A673 (cell line): Measurements from ENCODE around the gene CLTA. TPM values are rescaled to one million over a fixed set of nuclear protein-coding genes. Genes with fewer than 3 reads are reported as not detected.

Experiments
- BruUV-seq: library from RNA; stranded (reverse); fragments of 400-500 nt; replicated peaks from 2 replicates; lab custom pipeline; 2021; lab: Mats Ljungman, UMichigan
- CTCF ChIA-PET: fragments of 300-600 bp; sonication (Branson Sonifier 250); formaldehyde crosslinking; loops from one replicate; lab custom pipeline; 2022; ENCODE audit warnings: antibody characterized with exemption; lab: Charles Lee
- POLR2A ChIA-PET: fragments of 300-600 bp; sonication (Branson Sonifier 250); formaldehyde crosslinking; loops from one replicate; lab custom pipeline; 2022; ENCODE audit warnings: antibody characterized with exemption; ENCODE audit not compliant: low non-redundant PET; lab: Charles Lee
- DNase-seq: peaks from one replicate; pipeline ENCODE4 v3.0.0-alpha.2; 2015; ENCODE audit warnings: low spot score
- H3K27ac ChIP-seq: fragments of 200-600 bp; sonication (generic); 2 replicates; pipeline ENCODE4 v1.5.1; 2016; ENCODE audit warnings: mixed run types, low read depth, mild to moderate bottlenecking, mixed read lengths, antibody characterized with exemption, low read length; ENCODE audit not compliant: poor library complexity, severe bottlenecking
- H3K27me3 ChIP-seq: fragments of 200-600 bp; sonication (generic); replicated peaks from 2 replicates; pipeline ENCODE4 v1.6.1; 2017; ENCODE audit warnings: mixed run types, low read depth, mild to moderate bottlenecking, mixed read lengths, antibody characterized with exemption, low read length; ENCODE audit not compliant: insufficient read depth, poor library complexity
- H3K36me3 ChIP-seq: fragments of 200-600 bp; sonication (generic); 2 replicates; pipeline ENCODE4 v1.6.1; 2016; ENCODE audit warnings: mixed run types, mild to moderate bottlenecking, mixed read lengths, antibody characterized with exemption, low read length; ENCODE audit not compliant: insufficient read depth, poor library complexity, severe bottlenecking
- H3K4me1 ChIP-seq: fragments of 200-600 bp; sonication (generic); 2 replicates; pipeline ENCODE4 v1.6.1; 2017; ENCODE audit warnings: mixed run types, mild to moderate bottlenecking, mixed read lengths, antibody characterized with exemption, low read length; ENCODE audit not compliant: insufficient read depth, poor library complexity, severe bottlenecking
- H3K4me3 ChIP-seq: fragments of 200-600 bp; sonication (generic); 2 replicates; pipeline ENCODE4 v1.5.1; 2016; ENCODE audit warnings: low read depth, mixed run types, mild to moderate bottlenecking, mixed read lengths, low read length; ENCODE audit not compliant: poor library complexity, severe bottlenecking
- H3K9me3 ChIP-seq: fragments of 200-600 bp; sonication (generic); 2 replicates; pipeline ENCODE4 v1.6.1; 2016; ENCODE audit warnings: mixed run types, low read depth, mild to moderate bottlenecking, mixed read lengths, antibody characterized with exemption, low read length; ENCODE audit not compliant: poor library complexity, severe bottlenecking
- EZH2 ChIP-seq: fragments of 200-600 bp; sonication (generic); IDR thresholded peaks from 2 replicates; pipeline ENCODE4 v1.6.1; 2017; ENCODE audit warnings: borderline replicate concordance, low read depth, mild to moderate bottlenecking, mixed read lengths, antibody characterized with exemption, low read length; ENCODE audit not compliant: poor library complexity, severe bottlenecking
- intact Hi-C: fragments of 100-400 bp; cut with micrococcal nuclease; formaldehyde crosslinking; loops from one replicate; pipeline ENCODE4 v1.10.0; 2022; ENCODE audit not compliant: unreplicated experiment
- total RNA-seq: library from RNA; stranded (reverse); gene quantifications from 2 replicates; pipeline ENCODE4 v1.2.3, GENCODE V29; 2021
- TF ChIP-seq, protein P1 (sequence below): fragments of 300-800, 200-600 bp; sonication (generic); conservative IDR thresholded peaks from 2 replicates; pipeline ENCODE4 v1.5.1; 2017; ENCODE audit warnings: low read depth, mild to moderate bottlenecking, antibody characterized with exemption, low read length, moderate library complexity, mixed read lengths

CLTA gene
- total RNA-seq, 1 experiment from 2014 or later: 226 TPM

DNA sequence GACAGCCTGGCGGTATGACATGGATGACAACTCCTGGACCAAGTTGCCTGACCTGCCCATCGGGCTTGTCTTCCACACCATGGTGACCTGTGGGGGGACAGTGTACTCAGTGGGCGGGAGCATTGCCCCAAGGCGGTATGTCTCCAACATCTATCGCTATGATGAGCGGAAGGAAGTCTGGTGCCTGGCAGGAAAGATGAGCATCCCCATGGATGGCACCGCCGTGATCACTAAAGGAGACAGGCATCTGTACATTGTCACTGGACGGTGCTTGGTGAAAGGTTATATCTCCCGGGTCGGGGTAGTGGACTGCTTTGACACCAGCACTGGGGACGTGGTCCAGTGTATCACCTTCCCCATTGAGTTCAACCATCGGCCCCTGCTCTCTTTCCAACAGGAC, 20.2 kb upstream of the CLTA start:
- ChIA-PET CTCF (no interaction called here), POLR2A (no interaction called here)
- intact Hi-C loops: no loop called here
- Histone ChIP-seq H3K9me3 (no peaks in the 10 kb centered on the region), H3K36me3 (no peaks in the 10 kb centered on the region), H3K27ac (no peak overlapping the region), H3K4me3 (no peak overlapping the region), H3K4me1 (no peaks in the 10 kb centered on the region), H3K27me3 (no peaks in the 10 kb centered on the region)
- TF ChIP-seq, protein P1, sequence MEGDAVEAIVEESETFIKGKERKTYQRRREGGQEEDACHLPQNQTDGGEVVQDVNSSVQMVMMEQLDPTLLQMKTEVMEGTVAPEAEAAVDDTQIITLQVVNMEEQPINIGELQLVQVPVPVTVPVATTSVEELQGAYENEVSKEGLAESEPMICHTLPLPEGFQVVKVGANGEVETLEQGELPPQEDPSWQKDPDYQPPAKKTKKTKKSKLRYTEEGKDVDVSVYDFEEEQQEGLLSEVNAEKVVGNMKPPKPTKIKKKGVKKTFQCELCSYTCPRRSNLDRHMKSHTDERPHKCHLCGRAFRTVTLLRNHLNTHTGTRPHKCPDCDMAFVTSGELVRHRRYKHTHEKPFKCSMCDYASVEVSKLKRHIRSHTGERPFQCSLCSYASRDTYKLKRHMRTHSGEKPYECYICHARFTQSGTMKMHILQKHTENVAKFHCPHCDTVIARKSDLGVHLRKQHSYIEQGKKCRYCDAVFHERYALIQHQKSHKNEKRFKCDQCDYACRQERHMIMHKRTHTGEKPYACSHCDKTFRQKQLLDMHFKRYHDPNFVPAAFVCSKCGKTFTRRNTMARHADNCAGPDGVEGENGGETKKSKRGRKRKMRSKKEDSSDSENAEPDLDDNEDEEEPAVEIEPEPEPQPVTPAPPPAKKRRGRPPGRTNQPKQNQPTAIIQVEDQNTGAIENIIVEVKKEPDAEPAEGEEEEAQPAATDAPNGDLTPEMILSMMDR: no peak
- no peak for TF ChIP-seq EZH2
- BruUV-seq: no TSS peak
- DNase-seq: no peak

DNA sequence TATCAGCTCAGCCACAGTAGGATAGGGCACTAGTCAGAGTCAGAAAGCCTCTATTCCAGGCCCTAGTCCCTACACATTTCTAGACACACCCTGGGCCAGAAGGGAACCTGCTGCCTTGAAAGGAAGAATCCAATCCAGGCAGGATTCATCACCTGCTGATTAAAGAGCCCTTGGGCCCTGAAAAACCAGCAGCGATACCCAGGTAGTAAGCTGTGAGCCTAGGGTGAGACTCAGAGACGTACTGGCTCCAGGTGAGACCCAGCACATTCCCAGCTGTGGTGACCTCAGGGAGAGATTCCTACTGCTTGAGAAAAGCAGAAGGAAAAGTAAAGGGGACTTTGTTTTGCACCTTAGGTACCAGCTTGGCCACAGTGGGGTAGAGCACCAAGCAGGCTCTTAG, 16.9 kb upstream of the CLTA start:
- no peak for TF ChIP-seq EZH2
- TF ChIP-seq, protein P1: no peak
- intact Hi-C loops: no loop called here
- POLR2A ChIA-PET: interaction anchor here (0.5 kb wide), 1 partner anchor 189 kb away, joined by 5 read pairs; no protein-coding TSS in a partner anchor
- Histone ChIP-seq H3K9me3 (no peaks in the 10 kb centered on the region), H3K4me3 (no peak overlapping the region), H3K27me3 (no peaks in the 10 kb centered on the region), H3K36me3 (no peaks in the 10 kb centered on the region), H3K4me1 (no peaks in the 10 kb centered on the region), H3K27ac (no peak overlapping the region)
- BruUV-seq: no TSS peak
- DNase-seq: no peak
- CTCF ChIA-PET: interaction anchor here (0.7 kb wide), 1 partner anchor 155 kb away, joined by 8 read pairs; no protein-coding TSS in a partner anchor

DNA sequence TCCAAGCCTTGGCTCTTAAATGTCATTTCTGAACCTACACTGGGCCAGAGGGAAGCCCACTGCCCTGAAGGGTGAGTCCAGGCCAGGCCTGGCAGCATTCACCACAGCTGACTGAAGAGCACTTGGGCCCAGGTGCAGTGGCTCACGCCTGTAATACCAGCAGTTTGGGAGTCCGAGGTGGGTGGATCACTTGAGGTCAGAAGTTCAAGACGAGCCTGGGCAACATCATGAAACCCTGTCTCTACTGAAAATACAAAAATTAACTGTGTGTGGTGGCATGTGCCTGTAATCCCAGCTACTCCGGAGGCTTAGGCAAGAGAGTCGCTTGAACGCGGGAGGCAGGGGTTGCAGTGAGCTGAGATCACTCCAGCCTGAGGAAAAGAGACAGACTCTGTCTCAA, 16.4 kb upstream of the CLTA start:
- ChIA-PET POLR2A (interaction anchor here (0.5 kb wide), 1 partner anchor 189 kb away, joined by 5 read pairs; no protein-coding TSS in a partner anchor), CTCF (no interaction called here)
- intact Hi-C loops: no loop called here

More for the DNA sequence above, 16.4 kb upstream of the CLTA start:
- no TSS peak for BruUV-seq
- no peaks in the 10 kb centered on the region for H3K36me3 ChIP-seq
- TF ChIP-seq EZH2: no peak
- TF ChIP-seq, protein P1: no peak
- no peak for DNase-seq
- H3K4me1 ChIP-seq: no peaks in the 10 kb centered on the region
- no peaks in the 10 kb centered on the region for H3K27me3 ChIP-seq
- H3K9me3 ChIP-seq: no peaks in the 10 kb centered on the region
- no peak overlapping the region for H3K4me3 ChIP-seq
- H3K27ac ChIP-seq: no peak overlapping the region
